ENCODE data around the gene TPMT. TPM values are rescaled to one million over a fixed set of nuclear protein-coding genes. Genes with fewer than 3 reads are reported as not detected.

Gene TPMT
- total and polyA plus RNA-seq, 2 of the 13 experiments (the other 11 are each of a cell fraction or from before 2014, with no cell fraction given) = 11.1 to 22.8 TPM

- TF ChIP-seq ARID4A (CRISPR knock-in tag; IDR thresholded peaks at IDR 0.05; ENCODE audit: borderline replicate concordance) (peak; percentile 83), ZNF33A (CRISPR knock-in tag; IDR thresholded peaks at IDR 0.05; ENCODE audit: borderline replicate concordance) (no peak), POGK (CRISPR knock-in tag; conservative IDR thresholded peaks at IDR 0.05) (no peak), ZNF773 (CRISPR knock-in tag; IDR thresholded peaks at IDR 0.05; ENCODE audit: borderline replicate concordance) (0 out of 2 replicates have a peak, but pooled peaks have one; percentile 40), KLF13 (CRISPR knock-in tag; IDR thresholded peaks at IDR 0.05) (0 out of 2 replicates have a peak, but pooled peaks have one; percentile 81), KDM5B (CRISPR knock-in tag; IDR thresholded peaks at IDR 0.05; ENCODE audit: borderline replicate concordance) (no peak), STAT6 (CRISPR knock-in tag; IDR thresholded peaks at IDR 0.05; ENCODE audit: borderline replicate concordance) (no peak; the same call in 1 of the 2 replicates), CTCF (CRISPR knock-in tag; IDR thresholded peaks at IDR 0.05) (no peak), ZNF484 (CRISPR knock-in tag; IDR thresholded peaks at IDR 0.05; ENCODE audit: borderline replicate concordance, low read depth) (no peak), GATAD1 (CRISPR knock-in tag; IDR thresholded peaks at IDR 0.05) (peak; percentile 45; the same call in 1 of the 2 replicates), GTF3A (CRISPR knock-in tag; conservative IDR thresholded peaks at IDR 0.05) (no peak)
Measured at GRCh38 chr6:18155150-18155863, 430 bp upstream of the TPMT start, which contains the start of gene KDM1B (continued).

All from HepG2 (cell line).